KOPT-K1 (cell line): ENCODE measurements around the gene PCDH18.
A peak's percentile ranks its signal among the peaks of the same experiment; 100 is the strongest.
"Not testable (repeated sequence)": the region's sequence is repeated elsewhere in the genome, so short reads cannot be mapped to it uniquely, and the experiment has no call there.

Experiments used
- H3K27ac ChIP-seq: fragments of 200-600 bp; sonication (generic); 2 replicates; pipeline ENCODE4 v1.5.1; 2016; ENCODE audit warnings: antibody characterized with exemption, mild to moderate bottlenecking, low read depth, low read length; ENCODE audit not compliant: poor library complexity, severe bottlenecking
- H3K36me3 ChIP-seq: fragments of 200-600 bp; sonication (generic); 2 replicates; pipeline ENCODE4 v1.5.1; 2017; ENCODE audit warnings: antibody characterized with exemption, mild to moderate bottlenecking, low read length, moderate library complexity; ENCODE audit not compliant: insufficient read depth
- H3K9me3 ChIP-seq: fragments of 200-600 bp; sonication (generic); 2 replicates; pipeline ENCODE4 v1.5.1; 2017; ENCODE audit warnings: antibody characterized with exemption, low read length, mild to moderate bottlenecking; ENCODE audit not compliant: insufficient read depth, poor library complexity, severe bottlenecking

PCDH18 gene

GRCh38 chr4:137536789-137537561 lies 4.7 kb upstream of the PCDH18 start:
- H3K27ac ChIP-seq: no peak overlapping the region
- H3K36me3 ChIP-seq: no peaks in the 10 kb centered on the region
- no peaks in the 10 kb centered on the region for H3K9me3 ChIP-seq

GRCh38 chr4:137535718-137536117 lies 3.4 kb upstream of the PCDH18 start:
- Histone ChIP-seq H3K27ac (no peak overlapping the region), H3K36me3 (no peaks in the 10 kb centered on the region), H3K9me3 (no peaks in the 10 kb centered on the region)

DNA sequence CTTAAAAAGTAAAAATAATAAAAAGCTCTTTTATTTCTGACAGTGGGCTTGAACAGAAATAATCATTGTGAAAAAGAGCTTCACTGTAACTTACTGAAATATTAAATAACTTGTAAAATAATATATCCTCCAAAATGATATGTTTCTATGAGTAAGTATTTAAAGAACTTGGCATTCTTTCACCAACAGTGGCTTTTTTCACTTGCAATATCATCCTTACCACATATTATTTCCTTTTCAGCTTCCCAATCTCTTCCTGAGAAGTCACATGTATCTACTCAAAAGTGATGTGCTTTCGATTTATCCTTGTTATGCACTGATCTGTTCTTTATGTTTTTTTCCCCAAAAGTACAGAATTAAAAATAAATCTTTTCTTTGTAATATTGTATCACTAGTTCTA lies 2.2 kb upstream of the PCDH18 start:
- Histone ChIP-seq H3K27ac (no peak overlapping the region), H3K9me3 (no peaks in the 10 kb centered on the region), H3K36me3 (no peaks in the 10 kb centered on the region)

GRCh38 chr4:137533855-137534254 lies 1.6 kb upstream of the PCDH18 start:
- no peaks in the 10 kb centered on the region for H3K9me3 ChIP-seq
- H3K36me3 ChIP-seq: no peaks in the 10 kb centered on the region
- H3K27ac ChIP-seq: no peak overlapping the region

GRCh38 chr4:137532869-137533236 lies 559 bp upstream of the PCDH18 start:
- H3K36me3 ChIP-seq: no peaks in the 10 kb centered on the region
- no peaks in the 10 kb centered on the region for H3K9me3 ChIP-seq
- H3K27ac ChIP-seq: peak overlapping the region; percentile 46

DNA sequence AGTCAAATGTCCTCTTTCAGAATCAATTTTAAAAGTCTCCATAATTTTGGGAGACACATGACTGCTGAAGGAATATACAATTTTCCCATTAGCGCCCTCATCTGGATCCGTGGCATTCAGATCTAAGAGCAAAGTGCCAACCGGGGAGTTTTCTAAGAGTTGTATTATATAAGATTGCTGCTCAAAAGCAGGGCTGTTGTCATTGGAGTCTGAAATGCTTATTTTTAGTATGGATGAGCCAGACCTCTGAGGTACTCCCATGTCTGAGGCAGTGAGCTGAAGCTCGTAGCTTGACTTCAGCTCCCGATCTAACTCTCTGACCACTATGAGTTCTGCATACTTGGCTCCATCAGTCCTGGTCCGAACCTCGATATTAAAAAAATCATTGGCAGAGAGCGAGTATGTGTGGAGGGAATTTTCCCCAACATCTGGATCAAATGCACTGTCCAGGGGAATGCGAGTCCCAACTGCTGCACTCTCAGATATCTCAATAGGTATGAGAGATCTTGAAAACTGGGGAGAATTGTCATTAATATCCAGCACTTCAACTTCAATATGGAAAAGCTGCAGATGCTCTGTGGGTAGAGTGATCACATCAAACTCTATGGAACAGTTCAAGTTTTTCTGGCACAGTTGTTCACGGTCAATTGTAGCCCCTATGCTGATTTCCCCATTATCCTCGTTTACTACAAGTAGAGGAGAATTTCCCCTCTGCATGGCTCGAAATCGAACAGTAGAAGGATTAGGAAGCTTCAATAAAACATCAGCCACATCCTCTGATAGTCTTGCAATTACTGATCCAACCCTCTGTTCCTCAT lies 917 bp downstream of the PCDH18 start:
- no peaks in the 10 kb centered on the region for H3K9me3 ChIP-seq
- H3K27ac ChIP-seq: no peak overlapping the region
- H3K36me3 ChIP-seq: no peaks in the 10 kb centered on the region

DNA sequence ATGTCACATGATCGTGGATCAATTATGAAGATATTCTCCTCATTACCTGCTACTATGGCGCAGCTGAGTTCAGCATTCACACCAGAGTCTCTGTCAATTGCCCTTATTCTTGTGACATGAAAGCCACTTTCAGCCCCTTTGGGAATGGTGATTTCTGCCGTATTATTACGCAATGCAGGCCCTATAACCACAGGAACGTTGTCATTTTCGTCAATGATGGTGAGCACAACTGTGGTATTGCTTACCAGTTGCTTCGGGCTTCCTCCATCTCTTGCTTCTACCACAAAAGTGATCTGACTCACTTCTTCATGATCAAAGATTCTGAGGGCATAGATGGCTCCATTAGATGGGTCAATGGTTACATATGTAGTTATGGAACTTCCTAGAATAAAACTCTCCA lies 2.1 kb downstream of the PCDH18 start:
- no peaks in the 10 kb centered on the region for H3K36me3 ChIP-seq
- no peaks in the 10 kb centered on the region for H3K9me3 ChIP-seq
- H3K27ac ChIP-seq: no peak overlapping the region

- no peaks in the 10 kb centered on the region for H3K9me3 ChIP-seq
- H3K36me3 ChIP-seq: no peaks in the 10 kb centered on the region
- H3K27ac ChIP-seq: no peak overlapping the region
These were observed 2.9 kb downstream of the PCDH18 start for GRCh38 chr4:137529432-137529831.

DNA sequence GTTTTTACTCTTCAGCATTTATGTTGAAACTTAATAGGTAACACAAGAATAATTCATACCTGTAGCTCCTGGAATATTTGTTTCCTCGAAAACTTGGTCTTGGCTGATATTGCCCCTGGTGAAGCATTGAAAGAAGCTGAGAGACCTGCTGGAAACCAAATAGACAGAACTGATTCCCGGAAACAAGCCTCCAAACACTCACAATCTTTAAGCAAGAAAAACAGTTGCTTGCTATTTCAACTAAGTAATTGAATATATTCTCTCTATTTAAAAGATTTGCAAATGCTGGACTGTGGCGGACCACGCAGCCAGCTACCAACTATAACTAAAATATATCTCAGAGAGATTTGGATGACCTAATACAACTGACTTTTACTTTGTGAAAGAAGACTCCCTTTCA lies 3.6 kb downstream of the PCDH18 start:
- Histone ChIP-seq H3K27ac (no peak overlapping the region), H3K36me3 (no peaks in the 10 kb centered on the region), H3K9me3 (no peaks in the 10 kb centered on the region)

GRCh38 chr4:137526681-137527080 lies 5.6 kb downstream of the PCDH18 start:
- Histone ChIP-seq H3K36me3 (no peaks in the 10 kb centered on the region), H3K27ac (no peak overlapping the region), H3K9me3 (no peaks in the 10 kb centered on the region)

GRCh38 chr4:137524725-137525369 lies 7.4 kb downstream of the PCDH18 start:
- no peaks in the 10 kb centered on the region for H3K36me3 ChIP-seq
- no peaks in the 10 kb centered on the region for H3K9me3 ChIP-seq
- no peak overlapping the region for H3K27ac ChIP-seq

DNA sequence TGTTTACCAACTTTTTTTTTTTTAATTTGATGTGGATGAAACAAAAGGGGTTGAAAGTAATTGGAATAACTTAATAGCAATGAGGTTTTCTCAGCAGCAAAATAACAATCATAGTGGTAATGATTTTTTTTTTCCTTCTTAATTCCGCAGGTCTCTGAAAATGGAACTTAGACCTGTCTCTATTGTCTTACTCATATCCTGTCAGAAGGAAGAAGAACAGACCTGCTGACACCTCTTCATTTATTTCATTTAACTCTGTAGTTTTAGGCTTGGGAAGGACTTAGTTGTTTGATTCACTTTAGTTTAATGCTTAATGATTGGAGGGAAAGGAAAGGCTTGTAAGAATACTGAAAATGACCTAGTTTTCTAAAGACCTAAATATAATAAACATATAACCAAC lies 9.0 kb downstream of the PCDH18 start:
- H3K36me3 ChIP-seq: no peaks in the 10 kb centered on the region
- no peaks in the 10 kb centered on the region for H3K9me3 ChIP-seq
- no peak overlapping the region for H3K27ac ChIP-seq

- Histone ChIP-seq H3K36me3 (no peaks in the 10 kb centered on the region), H3K9me3 (no peaks in the 10 kb centered on the region), H3K27ac (no peak overlapping the region)
These were observed 11.2 kb downstream of the PCDH18 start for GRCh38 chr4:137521053-137521452.

DNA sequence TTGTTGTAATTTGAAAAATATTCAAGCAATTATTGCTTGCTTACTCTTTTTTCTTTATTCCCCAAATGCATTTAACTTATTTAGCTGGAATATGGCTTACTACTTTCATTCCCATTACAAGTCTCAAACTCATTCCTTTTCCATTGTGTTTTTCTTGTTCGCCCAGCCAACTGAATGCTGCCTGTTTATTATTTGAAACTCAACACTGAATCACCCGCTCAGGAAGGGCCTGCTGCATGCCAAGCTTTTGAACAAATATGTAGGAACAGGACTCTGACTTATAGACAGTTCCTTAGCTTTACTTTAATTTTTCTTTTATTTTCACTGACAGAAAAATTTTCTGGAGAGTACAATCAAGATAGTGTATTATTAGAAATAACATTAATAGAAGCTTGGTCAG lies 12.9 kb downstream of the PCDH18 start:
- H3K27ac ChIP-seq: no peak overlapping the region
- H3K9me3 ChIP-seq: no peaks in the 10 kb centered on the region

GRCh38 chr4:137517323-137517722 lies 15.0 kb downstream of the PCDH18 start:
- not testable (repeated sequence) for H3K9me3 ChIP-seq, H3K27ac ChIP-seq, H3K36me3 ChIP-seq

More for the DNA sequence above, 12.9 kb downstream of the PCDH18 start:
- no peaks in the 10 kb centered on the region for H3K36me3 ChIP-seq
